GM18861 (cell line): ENCODE results near the gene DOK5.

Experiments used
- ATAC-seq: cut with Tn5 transposase; IDR thresholded peaks from one replicate; pipeline ENCODE4 v1.9.1; 2021; ENCODE audit not compliant: unreplicated experiment

Gene DOK5

DNA sequence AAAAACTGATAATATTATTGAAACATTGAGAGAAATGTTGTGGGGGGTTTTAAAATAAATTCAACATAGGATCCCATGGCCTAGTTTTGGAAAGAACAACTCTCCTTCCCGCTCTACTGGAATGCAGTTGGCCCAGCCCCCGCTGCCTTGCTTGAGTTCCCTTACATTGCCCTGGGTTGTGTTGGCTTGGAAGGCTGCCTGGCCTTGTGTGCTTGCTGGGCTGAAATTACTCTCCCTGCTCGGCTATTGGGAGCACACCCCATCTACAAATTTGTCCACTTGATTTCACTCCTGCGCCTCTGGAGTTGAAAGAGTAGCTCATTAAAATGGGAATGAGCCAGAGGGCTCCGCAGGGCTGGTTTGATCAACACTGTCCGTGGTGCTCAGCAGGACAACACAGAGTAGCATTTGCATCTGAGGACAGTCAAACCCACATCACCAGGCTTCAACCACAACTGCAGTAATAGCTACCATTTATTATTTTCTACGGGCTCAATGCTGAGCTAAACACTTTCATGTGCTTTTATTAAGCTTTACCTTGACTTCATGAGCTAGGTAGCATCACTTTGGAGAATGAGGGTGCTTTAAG is 35.2 kb downstream of the DOK5 start:
- ATAC-seq: no peak

DNA sequence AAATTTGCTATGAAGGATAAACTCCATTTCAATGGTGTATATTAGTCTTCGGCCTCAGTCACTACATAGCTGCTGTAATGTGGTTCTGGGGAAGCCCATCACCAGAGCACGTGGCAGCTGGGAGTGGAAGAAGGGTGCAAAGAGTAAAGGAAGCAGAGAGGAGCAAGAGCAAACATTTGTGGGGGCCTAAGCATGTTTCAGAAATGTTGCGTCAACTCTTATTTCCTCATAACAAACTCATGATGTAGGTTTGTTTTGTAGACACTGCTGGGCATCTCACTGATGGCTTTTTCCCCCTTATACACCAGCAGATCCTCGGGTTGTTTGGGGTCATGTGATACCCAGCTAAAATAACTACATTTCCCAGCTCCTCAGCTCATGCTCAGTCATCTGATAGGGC is 37.3 kb downstream of the DOK5 start:
- no peak for ATAC-seq

GRCh38 chr20:54514028-54514607 is 38.7 kb downstream of the DOK5 start:
- ATAC-seq: no peak

- ATAC-seq: no peak
Observed at GRCh38 chr20:54515793-54516628, 40.6 kb downstream of the DOK5 start.

DNA sequence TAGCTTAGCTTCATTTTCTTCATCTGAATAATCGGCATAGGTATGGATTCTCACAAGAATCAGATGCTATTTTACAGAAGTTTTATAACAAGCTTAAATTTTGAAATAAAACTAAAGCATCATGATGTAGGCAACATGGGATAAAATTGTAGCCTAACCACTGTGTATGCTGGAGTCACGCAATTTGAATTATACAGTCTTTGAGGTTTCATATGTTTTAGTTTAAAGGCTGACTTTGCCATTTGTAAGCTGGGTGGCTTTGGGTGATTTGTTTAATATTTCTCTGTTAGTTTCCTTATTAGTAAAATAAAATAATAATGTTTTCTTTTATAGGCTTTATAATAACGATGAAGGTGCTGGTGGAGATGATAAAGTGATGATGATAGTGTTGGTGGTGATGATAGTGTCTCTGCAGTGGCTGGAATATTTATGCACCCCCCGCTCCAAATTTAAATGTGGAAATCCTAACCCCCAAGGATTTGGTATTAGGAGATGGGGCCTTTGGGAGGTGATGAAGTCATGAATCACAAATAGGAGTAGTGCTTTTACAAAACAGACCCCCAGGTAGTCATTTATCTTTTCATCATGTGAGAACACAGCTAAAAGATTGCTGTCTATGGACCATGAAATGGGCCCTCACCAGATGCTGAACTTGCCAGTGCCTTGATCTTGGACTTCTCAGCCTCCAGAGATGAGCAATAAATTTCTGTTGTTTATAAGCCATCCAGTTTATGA is 42.0 kb downstream of the DOK5 start:
- no peak for ATAC-seq

GRCh38 chr20:54524849-54525248 is 49.5 kb downstream of the DOK5 start:
- ATAC-seq: no peak

GRCh38 chr20:54525916-54526590 is 50.7 kb downstream of the DOK5 start:
- no peak for ATAC-seq

GRCh38 chr20:54526801-54527200 is 51.4 kb downstream of the DOK5 start:
- ATAC-seq: no peak

GRCh38 chr20:54532573-54532972 is 57.2 kb downstream of the DOK5 start:
- ATAC-seq: no peak

DNA sequence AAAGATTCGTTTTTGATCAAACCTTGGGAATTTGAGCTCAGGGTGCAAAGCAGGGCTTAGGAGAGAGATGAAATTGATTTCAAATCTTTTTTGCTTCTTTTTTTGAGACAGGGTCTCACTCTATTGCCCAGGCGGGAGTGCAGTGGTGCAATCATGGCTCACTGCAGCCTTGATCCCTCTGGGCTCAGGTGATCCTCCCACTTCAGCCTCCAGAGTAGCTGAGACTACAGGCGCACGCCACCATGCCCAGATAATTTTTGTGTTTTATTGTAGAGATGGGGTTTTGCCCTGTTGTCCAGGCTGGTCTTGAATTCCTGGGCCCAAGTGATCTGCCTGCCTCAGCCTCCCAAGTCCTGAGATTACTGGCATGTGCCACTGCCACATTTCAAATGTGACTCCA is 58.7 kb downstream of the DOK5 start:
- no peak for ATAC-seq

GRCh38 chr20:54535033-54535432 is 59.6 kb downstream of the DOK5 start:
- ATAC-seq: no peak

GRCh38 chr20:54535746-54536145 is 60.4 kb downstream of the DOK5 start:
- ATAC-seq: no peak

DNA sequence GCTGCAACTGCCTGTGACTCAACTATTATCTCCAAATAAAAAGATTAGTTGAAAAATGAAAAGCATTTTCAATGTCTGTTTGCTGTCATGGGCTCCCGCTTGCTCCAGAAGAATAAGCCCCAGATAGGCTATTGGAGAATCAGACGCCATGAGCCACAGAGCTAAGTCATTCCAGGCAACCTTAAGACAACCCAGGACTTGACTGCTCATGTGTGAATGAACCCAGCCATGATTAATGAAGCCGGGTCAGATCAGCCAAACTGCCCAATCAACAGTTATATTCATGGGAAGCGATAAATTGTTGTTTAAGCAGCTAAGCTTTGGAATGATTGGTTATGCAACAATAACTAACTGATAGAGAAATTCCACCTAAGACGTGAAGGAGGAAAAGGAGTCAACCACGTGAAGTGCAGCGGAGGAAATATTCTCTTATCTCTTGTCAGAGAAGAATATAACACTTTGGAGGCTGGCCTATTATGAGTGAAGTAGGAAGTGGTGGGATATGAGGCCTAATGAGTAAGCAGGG is 64.2 kb downstream of the DOK5 start:
- ATAC-seq: no peak

GRCh38 chr20:54543369-54543768 is 68.0 kb downstream of the DOK5 start:
- ATAC-seq: no peak

GRCh38 chr20:54545676-54546358 is 70.4 kb downstream of the DOK5 start:
- no peak for ATAC-seq

- ATAC-seq: no peak
Observed at GRCh38 chr20:54548849-54549248, 73.5 kb downstream of the DOK5 start.

DNA sequence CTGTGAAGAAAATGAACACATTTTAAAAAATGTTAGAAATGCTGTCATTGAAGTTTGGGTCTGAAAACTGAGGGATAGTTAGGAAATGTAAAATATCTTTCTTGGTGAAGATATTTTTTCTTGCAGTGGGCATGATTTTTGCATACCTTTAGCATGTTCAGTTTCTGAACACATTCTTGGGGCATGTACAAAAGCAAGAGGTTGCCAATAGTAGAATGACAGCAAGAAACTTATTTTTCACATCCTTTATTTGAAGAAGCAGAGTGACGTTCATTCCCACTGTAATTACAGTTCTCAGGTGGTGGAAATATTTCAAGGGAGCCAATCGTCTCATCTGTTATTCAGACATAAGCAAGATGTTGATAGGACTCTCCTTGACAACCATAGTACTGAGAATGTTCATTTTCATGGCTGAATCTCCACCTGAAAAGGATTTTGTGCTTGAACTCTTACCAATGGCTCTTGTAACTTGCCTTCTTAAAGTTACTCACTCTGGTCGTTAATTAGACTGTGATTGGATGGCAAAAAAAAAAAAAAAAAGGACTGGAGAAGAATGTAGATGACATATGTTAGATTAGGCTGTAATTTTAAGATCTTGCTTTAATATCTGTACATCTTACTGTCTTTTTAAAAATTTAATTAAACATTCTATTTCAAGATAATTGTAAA is 74.4 kb downstream of the DOK5 start:
- no peak for ATAC-seq

- ATAC-seq: no peak
Observed at GRCh38 chr20:54550776-54551396, 75.5 kb downstream of the DOK5 start.

DNA sequence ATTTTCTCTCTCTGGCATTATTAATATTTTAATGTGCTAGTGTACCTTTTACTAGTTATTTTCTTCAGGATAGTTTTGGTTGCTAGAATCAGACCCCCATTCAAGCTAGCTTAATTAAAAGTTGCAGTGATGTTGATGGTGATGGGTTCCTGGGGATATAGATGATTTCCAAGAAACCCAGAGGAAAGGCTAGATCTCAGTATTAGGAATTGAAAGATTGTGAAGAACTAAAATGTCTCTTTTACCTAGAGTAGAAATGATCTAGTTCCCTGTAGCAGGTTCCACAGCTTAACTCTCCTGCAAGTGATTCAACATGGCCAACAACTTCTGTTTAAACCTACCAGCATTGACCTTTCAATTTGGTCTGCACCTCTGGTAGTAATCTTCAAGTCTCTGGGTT is 78.6 kb downstream of the DOK5 start:
- ATAC-seq: no peak
